ENCODE results near the gene DYNLT3.

DNA sequence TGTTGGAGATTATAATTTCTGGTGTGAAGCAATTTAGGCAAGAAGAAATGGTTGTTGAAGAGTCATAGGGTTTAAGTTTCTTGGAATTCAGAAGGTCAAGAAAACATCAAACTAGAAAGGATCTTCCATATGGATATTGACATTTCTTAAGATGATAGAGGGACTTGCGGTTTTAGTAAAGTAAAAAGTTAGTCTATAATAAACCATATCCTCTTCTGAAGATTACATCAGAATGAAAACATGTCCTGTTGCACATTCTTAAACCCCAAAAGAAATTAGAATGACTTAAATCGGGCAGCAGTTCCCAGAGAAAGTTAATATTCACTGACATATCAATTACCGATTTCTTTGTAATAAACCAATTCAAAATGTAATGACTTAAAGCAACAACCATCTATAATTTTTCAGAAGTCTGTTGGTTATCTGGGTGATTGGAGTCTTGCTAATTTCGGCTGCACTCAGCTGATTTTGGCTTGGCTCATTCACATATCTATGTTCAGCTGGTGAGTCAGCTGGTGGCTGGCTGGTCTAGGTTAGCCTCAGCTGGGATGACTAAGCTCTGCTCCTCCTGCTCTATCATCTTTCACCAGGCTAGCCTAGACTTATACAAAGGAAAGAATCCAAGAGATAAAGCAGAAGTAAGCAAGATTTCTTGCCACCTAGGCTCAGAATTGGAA is 24.4 kb upstream of the DYNLT3 start:
- TF ChIP-seq, protein P1, sequence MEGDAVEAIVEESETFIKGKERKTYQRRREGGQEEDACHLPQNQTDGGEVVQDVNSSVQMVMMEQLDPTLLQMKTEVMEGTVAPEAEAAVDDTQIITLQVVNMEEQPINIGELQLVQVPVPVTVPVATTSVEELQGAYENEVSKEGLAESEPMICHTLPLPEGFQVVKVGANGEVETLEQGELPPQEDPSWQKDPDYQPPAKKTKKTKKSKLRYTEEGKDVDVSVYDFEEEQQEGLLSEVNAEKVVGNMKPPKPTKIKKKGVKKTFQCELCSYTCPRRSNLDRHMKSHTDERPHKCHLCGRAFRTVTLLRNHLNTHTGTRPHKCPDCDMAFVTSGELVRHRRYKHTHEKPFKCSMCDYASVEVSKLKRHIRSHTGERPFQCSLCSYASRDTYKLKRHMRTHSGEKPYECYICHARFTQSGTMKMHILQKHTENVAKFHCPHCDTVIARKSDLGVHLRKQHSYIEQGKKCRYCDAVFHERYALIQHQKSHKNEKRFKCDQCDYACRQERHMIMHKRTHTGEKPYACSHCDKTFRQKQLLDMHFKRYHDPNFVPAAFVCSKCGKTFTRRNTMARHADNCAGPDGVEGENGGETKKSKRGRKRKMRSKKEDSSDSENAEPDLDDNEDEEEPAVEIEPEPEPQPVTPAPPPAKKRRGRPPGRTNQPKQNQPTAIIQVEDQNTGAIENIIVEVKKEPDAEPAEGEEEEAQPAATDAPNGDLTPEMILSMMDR (optimal IDR thresholded peaks at IDR 0.05 in 1 of 3, IDR thresholded peaks at IDR 0.05 in 1 of 3, conservative IDR thresholded peaks at IDR 0.05 in 1 of 3; ENCODE audit: extremely low read depth in 1 of 3, insufficient read depth in 2 of 3, low read length in 3 of 3), result no peak
- TF ChIP-seq EZH2 (IDR thresholded peaks at IDR 0.05; ENCODE audit: low read length), result no peak

Measured in keratinocyte (primary cell).